ENCODE measurements around the gene LILRA5. TPM values are rescaled to one million over a fixed set of nuclear protein-coding genes. Genes with fewer than 3 reads are reported as not detected.

LILRA5 gene
- total RNA-seq, 1 experiment from 2014 or later, result not detected

GRCh38 chr19:54302257-54302656 lies 10.7 kb downstream of the LILRA5 start:
- 0 out of 2 replicates have a peak, but pooled peaks cover 4% of the 10 kb centered on the region for H3K9me2 ChIP-seq (replicated peaks; ENCODE audit: low read length)
- no peaks in the 10 kb centered on the region for H4K20me1 ChIP-seq (ENCODE audit: low read length)
- intact Hi-C loops (cut with micrococcal nuclease), result no loop called here
- CTCF ChIA-PET, result no interaction called here
- DNase-seq, result no peak
- H3K9me3 ChIP-seq (ENCODE audit: low read length), result no peaks in the 10 kb centered on the region
- no peak overlapping the region for H2AFZ ChIP-seq (ENCODE audit: low read length)
- no peaks in the 10 kb centered on the region for H3K36me3 ChIP-seq (ENCODE audit: low read depth, low read length)
- BruUV-seq (replicated peaks), result no TSS peak
- H3K4me3 ChIP-seq (ENCODE audit: low read length), result no peak overlapping the region
- no peak overlapping the region for H3K27ac ChIP-seq (ENCODE audit: low read length)
- no peaks in the 10 kb centered on the region for H3K79me2 ChIP-seq (ENCODE audit: low read length)
- POLR2A ChIA-PET (ENCODE audit: unreplicated experiment), result no interaction called here
- no peak overlapping the region for H3K9ac ChIP-seq (ENCODE audit: low read length)
- no peaks in the 10 kb centered on the region for H3F3A ChIP-seq (ENCODE audit: low read length, unreplicated experiment)
- peaks cover 60% of the 10 kb centered on the region for H3K27me3 ChIP-seq (ENCODE audit: low read length)
- TF ChIP-seq CTCF (conservative IDR thresholded peaks at IDR 0.05; ENCODE audit: low read depth, low read length) (no peak), EZH2 (IDR thresholded peaks at IDR 0.05; ENCODE audit: low read length, unreplicated experiment) (no peak), EZH2phosphoT487 (IDR thresholded peaks at IDR 0.05; ENCODE audit: borderline replicate concordance, low read length) (no peak)
- ATAC-seq, result no peak
- H3K4me2 ChIP-seq (ENCODE audit: low read length), result no peak overlapping the region
- H3K4me1 ChIP-seq (ENCODE audit: insufficient read depth, low read length), result no peaks in the 10 kb centered on the region

GRCh38 chr19:54299515-54299914 lies 13.5 kb downstream of the LILRA5 start:
- no peak for TF ChIP-seq EZH2phosphoT487 (IDR thresholded peaks at IDR 0.05; ENCODE audit: borderline replicate concordance, low read length)
- no peak for TF ChIP-seq EZH2 (IDR thresholded peaks at IDR 0.05; ENCODE audit: low read length, unreplicated experiment)
- no peak for TF ChIP-seq CTCF (conservative IDR thresholded peaks at IDR 0.05; ENCODE audit: low read depth, low read length)
- H3K9me3 ChIP-seq (ENCODE audit: low read length), result no peaks in the 10 kb centered on the region
- BruUV-seq (replicated peaks), result no TSS peak
- H3K27ac ChIP-seq (ENCODE audit: low read length), result no peak overlapping the region
- no peak overlapping the region for H3K4me2 ChIP-seq (ENCODE audit: low read length)
- POLR2A ChIA-PET (ENCODE audit: unreplicated experiment), result no interaction called here
- H3K79me2 ChIP-seq (ENCODE audit: low read length), result no peaks in the 10 kb centered on the region
- DNase-seq (no peak), ATAC-seq (no peak)
- no peaks in the 10 kb centered on the region for H3K36me3 ChIP-seq (ENCODE audit: low read depth, low read length)
- H3K9me2 ChIP-seq (replicated peaks; ENCODE audit: low read length), result no peaks in the 10 kb centered on the region
- H3K27me3 ChIP-seq (ENCODE audit: low read length), result peaks cover 63% of the 10 kb centered on the region
- H3K4me1 ChIP-seq (ENCODE audit: insufficient read depth, low read length), result no peaks in the 10 kb centered on the region
- no peaks in the 10 kb centered on the region for H3F3A ChIP-seq (ENCODE audit: low read length, unreplicated experiment)
- CTCF ChIA-PET, result no interaction called here
- H4K20me1 ChIP-seq (ENCODE audit: low read length), result no peaks in the 10 kb centered on the region
- H3K9ac ChIP-seq (ENCODE audit: low read length), result no peak overlapping the region
- H2AFZ ChIP-seq (ENCODE audit: low read length), result no peak overlapping the region
- intact Hi-C loops (cut with micrococcal nuclease), result no loop called here
- no peak overlapping the region for H3K4me3 ChIP-seq (ENCODE audit: low read length)

GRCh38 chr19:54299126-54299498 lies 13.9 kb downstream of the LILRA5 start:
- CTCF ChIA-PET, result no interaction called here
- ATAC-seq, result no peak

More at GRCh38 chr19:54299126-54299498, 13.9 kb downstream of the LILRA5 start:
- Histone ChIP-seq H3K36me3 (ENCODE audit: low read depth, low read length) (no peaks in the 10 kb centered on the region), H3K9ac (ENCODE audit: low read length) (no peak overlapping the region), H3K9me2 (replicated peaks; ENCODE audit: low read length) (no peaks in the 10 kb centered on the region), H2AFZ (ENCODE audit: low read length) (no peak overlapping the region), H3K27me3 (ENCODE audit: low read length) (peaks cover 67% of the 10 kb centered on the region), H3K4me3 (ENCODE audit: low read length) (no peak overlapping the region), H4K20me1 (ENCODE audit: low read length) (no peaks in the 10 kb centered on the region), H3K79me2 (ENCODE audit: low read length) (no peaks in the 10 kb centered on the region), H3K27ac (ENCODE audit: low read length) (no peak overlapping the region), H3K9me3 (ENCODE audit: low read length) (no peaks in the 10 kb centered on the region), H3F3A (ENCODE audit: low read length, unreplicated experiment) (no peaks in the 10 kb centered on the region), H3K4me1 (ENCODE audit: insufficient read depth, low read length) (no peaks in the 10 kb centered on the region), H3K4me2 (ENCODE audit: low read length) (no peak overlapping the region)
- TF ChIP-seq EZH2 (IDR thresholded peaks at IDR 0.05; ENCODE audit: low read length, unreplicated experiment) (no peak), EZH2phosphoT487 (IDR thresholded peaks at IDR 0.05; ENCODE audit: borderline replicate concordance, low read length) (no peak), CTCF (conservative IDR thresholded peaks at IDR 0.05; ENCODE audit: low read depth, low read length) (no peak)
- POLR2A ChIA-PET (ENCODE audit: unreplicated experiment), result no interaction called here
- BruUV-seq (replicated peaks), result no TSS peak
- intact Hi-C loops (cut with micrococcal nuclease), result no loop called here
- DNase-seq, result no peak
